HG03066 (cell line): ENCODE data around the gene RBM33.

Experiments
- ATAC-seq: cut with Tn5 transposase; IDR thresholded peaks from one replicate; pipeline ENCODE4 v1.9.1; 2021; ENCODE audit warnings: low read depth; ENCODE audit not compliant: unreplicated experiment

RBM33 gene

DNA sequence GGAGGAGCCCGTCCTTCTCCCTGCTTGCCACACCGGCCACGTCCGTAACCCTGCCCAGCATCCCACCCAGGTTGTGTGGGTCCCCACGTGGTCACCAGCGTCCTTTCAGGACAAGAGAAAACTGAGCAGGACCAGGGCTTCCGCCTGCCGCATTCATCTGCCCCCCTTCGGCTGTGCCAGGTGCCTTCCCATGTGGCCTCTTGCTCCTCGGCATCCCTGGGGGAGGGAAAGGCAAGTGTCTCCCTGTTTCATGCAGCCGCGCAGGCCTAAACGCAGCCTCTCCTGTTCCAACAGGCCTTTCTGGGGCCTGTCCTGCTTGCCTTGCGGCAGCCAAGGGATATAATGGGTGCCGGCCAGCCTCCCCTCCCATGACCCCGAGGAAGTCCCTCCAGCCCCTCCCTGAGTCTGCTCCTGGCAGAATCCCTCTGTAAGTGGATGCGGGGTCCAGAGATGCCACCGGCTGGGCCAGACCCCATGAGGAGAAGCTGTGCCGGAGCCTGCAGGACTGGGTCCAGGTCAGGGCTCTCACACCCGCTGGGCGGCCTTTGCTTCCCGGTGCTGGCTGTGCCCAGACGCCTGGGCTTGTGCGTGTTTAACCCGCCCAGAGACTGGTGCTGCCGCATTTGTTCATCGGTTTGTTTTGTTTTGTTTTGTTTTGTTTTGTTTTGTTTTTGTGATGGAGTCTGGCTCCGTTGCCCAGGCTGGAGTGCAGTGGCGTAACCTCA is 144.7 kb downstream of the RBM33 start:
- no peak for ATAC-seq

DNA sequence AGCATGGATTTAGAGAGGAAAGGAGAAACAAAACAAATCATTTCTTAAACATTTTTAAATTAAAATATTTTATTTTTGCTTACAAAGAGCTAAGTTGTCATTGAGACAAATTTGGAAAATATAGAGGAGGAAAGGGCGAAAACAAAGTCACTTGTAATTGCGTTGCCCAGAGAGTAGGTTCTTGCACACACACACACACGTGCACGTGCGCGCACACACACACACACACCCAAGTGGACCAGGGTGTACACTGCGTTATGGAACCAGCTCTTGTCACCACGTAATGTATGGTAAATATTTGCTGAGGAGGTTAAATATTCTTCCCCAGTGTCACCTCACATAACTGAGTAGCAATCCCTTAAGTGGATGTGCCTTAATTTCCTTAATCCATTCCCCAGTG is 146.2 kb downstream of the RBM33 start:
- ATAC-seq = no peak

- no peak for ATAC-seq
Measured at GRCh38 chr7:155791214-155791737, 146.8 kb downstream of the RBM33 start.

DNA sequence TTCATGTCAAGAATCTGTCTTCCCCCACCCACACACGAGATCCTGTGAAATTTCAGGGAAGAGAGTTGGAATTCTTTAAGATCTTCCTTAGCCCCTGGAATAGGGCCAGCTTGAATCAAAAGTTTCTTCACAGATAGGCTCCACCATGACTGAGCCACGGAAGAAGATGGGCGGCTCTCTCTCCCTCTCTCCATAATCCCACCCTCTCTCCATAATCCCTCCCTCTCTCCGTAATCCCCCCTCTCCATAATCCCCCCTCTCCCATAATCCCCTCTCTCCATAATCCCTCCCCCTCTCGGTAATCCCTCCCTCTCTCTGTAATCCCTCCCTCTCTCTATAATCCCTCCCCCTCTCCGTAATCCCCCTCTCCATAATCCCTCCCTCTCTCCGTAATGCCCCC is 147.4 kb downstream of the RBM33 start:
- no peak for ATAC-seq

- no peak for ATAC-seq
Measured at GRCh38 chr7:155792315-155792960, 148.0 kb downstream of the RBM33 start.

- ATAC-seq = no peak
Measured at GRCh38 chr7:155792999-155793560, 148.6 kb downstream of the RBM33 start.

DNA sequence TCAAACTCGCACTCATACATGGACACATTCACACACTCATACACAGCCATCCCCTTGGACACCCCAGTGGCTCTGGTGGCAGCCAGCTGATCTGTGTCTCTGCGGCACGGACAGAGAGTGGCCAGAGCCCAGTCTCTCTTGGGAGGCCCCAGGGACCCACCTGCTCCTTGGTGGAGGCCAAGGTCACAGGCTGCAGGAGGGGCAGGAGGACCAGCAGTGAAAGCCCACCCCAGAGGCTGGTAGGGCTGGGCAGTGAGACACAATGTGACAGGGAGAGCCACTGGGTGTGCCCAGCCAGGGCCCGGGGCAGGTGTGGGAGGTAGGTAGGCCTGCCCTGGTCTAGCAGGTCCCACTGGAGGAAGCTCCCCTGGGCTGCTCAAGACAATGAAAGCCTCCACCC is 149.3 kb downstream of the RBM33 start:
- no peak for ATAC-seq

DNA sequence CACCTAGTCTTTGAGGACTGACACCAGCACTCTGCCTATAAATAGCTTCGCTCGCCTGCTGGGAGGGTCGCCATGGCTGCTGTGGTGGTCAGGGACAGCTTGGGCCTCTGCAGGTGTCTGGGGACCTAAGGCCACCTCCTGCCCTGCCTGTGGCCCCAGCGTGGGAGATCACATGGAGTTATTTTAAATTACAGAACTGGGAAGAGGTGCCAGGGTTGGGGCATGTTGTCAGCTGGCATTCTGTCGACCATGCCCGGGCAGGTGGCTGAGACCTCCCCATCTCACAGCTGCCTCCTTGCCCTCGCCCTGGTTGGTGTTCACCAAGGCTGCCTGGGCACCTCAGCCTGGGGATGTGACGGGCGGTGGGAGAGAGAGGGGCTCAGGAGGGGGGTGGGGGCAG is 149.7 kb downstream of the RBM33 start:
- no peak for ATAC-seq

- no peak for ATAC-seq
Measured at GRCh38 chr7:155795401-155795800, 150.9 kb downstream of the RBM33 start.

DNA sequence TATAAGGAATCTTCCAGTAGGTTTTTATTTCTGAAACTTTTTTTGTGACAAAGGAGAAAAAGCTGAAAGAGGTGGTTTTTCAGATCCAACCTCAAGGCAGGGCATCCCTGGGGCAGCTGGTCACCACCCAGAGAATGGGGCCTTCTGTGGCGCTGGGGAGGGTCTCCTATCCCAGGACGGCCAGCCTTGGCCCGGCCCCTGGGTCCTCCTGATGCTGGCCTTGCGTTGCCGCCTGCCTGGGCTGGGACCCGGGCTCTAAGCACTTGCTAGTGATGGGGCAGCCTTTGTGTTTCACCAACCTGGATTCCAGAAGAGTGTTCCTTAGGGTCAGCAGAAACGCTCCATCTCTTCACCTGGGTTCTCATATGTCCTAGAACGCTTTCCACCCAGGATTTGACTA is 151.5 kb downstream of the RBM33 start:
- no peak for ATAC-seq

DNA sequence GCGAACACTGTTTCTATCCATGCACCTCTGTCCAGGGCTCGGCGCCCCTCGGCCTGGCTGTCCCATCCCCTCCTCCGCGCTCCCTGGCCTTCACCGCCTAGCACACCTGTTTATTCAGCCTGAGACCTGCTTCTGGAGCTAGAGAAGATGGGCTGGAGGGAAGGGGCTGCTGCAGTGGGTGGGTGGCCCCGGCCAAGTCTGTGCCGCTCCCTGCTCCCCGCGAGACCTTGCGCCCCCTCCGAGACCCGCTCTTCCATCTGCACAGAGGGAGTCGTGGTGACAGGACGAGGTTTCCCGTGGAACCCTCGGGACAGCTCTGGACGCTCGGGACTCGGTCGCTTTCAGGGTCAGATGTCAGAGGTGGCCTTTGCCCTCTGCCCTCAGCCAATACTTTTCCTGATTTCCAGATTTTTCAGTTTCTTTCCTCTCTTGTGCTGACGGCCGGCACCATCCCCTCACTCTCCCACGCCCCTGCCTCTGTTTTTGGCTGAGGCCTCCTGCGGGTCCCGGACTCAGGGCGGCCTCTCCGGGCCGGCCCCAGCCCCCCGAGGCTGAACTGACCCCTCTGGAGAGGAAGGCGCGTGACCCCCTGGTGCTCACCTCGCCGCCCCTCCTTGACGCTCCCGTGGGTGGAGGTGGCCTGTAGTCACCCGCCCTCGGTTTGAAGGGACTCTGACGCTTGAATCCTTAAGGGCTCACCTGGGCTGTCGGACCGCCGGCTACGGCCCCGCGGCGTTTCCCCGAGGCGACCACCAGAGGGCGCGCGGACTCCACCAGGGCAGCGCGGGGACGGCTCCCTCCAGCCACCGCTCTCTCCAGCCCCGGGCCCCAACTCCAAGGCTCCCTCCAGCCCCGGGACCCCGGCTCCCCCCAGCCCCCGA is 152.2 kb downstream of the RBM33 start:
- ATAC-seq = peak; percentile 77

DNA sequence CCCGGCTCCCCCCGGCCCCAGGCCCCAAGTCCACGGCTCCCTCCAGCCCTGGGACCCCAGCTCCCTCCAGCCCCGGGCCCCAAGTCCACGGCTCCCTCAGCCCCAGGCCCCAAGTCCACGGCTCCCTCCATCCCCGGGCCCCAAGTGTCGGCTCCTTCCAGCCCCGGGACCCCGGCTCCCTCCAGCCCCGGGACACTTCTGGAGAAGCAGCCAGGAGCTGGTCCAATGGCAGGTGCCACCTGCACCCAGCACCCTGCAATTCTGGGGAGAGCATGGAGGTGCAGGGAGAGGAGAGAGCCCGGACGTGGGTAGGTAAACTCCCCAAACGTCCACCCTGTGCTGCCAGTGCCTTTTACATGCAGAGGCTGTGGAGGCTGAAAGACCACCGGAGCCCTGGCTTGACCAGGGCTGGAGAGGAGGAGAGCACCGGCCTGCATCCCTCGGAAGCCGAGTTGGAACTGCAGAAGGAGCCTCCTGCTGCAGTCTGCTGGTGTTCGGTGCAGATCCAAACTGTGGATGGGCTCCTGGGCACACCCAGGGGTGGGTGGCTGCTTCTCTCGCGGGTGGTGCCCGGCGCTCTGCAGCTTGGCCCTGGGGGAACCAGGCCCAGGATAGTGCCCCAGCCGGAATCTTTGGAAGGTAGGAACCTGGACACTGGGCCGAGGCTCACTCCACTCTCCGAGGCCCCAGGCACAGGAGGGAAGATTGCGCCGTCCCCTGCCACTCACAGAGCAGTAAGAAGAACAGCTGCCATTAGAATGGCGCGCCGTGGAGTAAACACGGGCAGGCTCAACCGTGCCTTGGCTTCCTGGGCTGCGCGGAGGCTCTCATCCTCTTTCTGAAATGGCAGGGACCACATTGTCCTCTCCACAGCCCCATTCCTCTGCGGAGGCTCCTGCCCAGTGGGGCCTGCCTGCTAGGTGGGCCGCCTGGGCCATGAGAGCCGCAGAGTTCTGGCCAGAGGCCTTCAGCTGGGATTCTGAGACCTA is 153.1 kb downstream of the RBM33 start:
- no peak for ATAC-seq

DNA sequence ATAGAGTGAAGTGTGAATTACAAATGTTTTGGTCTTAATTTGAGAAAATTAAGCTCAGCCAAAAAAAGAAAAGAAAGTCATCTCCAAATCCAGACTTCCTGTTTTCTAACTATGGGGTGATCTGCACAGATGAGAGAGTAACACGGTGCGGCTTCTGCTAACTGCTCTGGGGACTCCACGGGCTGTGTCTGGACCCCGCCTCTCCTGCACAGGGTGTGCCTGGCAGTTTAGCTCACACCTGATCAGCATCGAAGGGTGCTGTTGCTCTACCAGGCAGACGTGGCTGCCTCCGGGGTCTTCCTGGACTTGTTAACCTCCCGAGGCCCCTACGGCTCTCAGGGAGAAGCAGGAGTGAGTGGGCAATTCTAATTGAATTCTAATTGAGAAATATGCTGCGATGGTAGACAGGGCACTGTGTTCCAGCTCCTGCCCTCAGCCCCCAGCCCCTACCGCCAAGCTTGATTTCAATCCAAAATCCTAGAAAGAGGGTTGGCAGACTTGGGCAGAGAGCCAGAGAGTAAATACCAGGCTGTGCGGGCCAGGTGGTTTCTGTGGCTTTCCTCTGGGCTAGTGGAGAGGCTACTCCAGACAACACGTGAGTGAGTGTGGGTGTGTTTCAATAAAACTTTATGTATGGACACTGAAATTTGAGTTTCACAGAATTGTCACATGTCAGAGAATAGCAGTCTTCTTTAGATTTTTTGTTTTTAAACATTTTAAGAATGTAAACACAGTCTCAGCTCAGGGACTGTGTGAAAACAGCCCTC is 154.4 kb downstream of the RBM33 start:
- ATAC-seq = no peak

DNA sequence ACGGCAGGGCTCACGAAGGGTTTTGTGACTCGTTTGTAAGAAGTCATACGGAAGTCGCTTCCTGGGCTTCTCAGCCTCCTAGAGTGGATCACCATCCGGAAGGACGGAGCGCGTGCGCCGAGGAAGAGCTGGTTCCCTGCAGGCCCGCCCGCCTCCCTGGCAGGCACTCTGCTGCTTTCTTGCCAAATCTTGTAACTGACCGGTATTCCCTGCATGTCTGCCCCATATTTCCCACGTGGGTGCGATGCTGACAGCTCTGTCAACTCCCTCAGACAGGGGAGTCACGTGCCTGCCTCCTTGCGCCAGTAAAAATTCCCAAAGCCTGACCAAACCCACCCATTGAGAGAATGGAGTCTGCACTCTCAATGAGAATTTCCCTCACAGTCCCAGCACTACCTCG is 155.1 kb downstream of the RBM33 start:
- ATAC-seq = no peak

- no peak for ATAC-seq
Measured at GRCh38 chr7:155800301-155800700, 155.8 kb downstream of the RBM33 start.

DNA sequence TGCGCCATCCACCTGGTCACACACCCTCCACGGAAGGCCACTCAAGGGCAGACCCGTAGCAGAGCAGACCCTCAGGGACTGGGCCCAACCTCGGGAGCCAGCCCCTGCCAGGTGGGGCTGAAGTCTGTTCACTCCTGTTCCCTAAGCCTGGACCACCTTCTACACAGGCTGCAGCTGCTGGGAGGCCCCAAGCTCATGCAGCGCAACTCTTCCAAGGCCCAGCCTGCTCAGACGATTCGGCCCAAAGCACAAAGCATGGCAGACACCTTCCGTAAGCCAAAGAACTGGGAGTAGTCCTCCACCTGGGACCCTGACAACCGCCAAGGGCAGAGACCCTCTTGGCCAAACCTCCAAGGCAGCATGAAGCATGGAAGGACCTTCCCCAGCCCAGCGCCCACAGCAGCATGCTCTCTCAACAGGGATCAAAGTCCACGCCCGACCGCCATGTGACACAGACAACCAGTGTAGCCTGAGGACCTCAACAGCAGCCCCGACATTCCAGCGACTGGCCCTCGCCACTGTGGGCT is 156.3 kb downstream of the RBM33 start:
- no peak for ATAC-seq

GRCh38 chr7:155802291-155802690 is 157.8 kb downstream of the RBM33 start:
- no peak for ATAC-seq

DNA sequence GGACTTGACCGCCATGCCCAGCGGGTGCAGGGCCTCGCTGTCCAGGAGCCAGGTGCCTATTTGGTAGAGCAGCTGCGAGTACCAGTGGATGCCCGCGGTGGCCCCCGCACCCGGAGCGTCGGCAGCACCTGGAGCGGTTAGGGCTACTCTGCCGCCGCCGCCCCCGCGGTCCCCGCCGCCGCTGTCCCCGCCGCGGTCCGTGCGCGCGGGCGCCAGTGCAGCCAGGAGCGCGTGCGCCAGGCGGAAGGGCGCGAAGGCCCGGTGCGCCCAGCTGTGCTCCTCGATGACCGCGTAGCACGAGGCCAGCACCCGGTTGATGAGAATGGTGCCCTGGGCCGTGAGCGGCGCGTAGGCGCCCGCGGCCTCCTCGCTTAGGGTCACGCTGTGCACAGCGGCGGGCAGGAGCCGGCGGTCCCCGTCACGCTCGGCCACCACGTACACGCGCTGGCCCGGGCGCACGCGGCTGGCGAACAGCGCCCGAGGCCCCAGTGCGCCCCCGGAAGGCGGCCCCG is 158.5 kb downstream of the RBM33 start:
- ATAC-seq = no peak
